ENCODE measurements around the gene KCNH3.

GRCh38 chr12:49555631-49556390 is 17.0 kb downstream of the KCNH3 start:
- TF ChIP-seq, protein P1, sequence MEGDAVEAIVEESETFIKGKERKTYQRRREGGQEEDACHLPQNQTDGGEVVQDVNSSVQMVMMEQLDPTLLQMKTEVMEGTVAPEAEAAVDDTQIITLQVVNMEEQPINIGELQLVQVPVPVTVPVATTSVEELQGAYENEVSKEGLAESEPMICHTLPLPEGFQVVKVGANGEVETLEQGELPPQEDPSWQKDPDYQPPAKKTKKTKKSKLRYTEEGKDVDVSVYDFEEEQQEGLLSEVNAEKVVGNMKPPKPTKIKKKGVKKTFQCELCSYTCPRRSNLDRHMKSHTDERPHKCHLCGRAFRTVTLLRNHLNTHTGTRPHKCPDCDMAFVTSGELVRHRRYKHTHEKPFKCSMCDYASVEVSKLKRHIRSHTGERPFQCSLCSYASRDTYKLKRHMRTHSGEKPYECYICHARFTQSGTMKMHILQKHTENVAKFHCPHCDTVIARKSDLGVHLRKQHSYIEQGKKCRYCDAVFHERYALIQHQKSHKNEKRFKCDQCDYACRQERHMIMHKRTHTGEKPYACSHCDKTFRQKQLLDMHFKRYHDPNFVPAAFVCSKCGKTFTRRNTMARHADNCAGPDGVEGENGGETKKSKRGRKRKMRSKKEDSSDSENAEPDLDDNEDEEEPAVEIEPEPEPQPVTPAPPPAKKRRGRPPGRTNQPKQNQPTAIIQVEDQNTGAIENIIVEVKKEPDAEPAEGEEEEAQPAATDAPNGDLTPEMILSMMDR (conservative IDR thresholded peaks at IDR 0.05 in 1 of 2, IDR thresholded peaks at IDR 0.05 in 1 of 2; ENCODE audit: low read depth in 1 of 2, low read length in 2 of 2), result no peak
- TF ChIP-seq EZH2 (IDR thresholded peaks at IDR 0.05; ENCODE audit: low read length, missing control alignments), result no peak
